H1 (cell line): ENCODE results near the gene UPF2. TPM values are rescaled to one million over a fixed set of nuclear protein-coding genes. Genes with fewer than 3 reads are reported as not detected.

ENCODE experiments used
- KDM5A ChIP-seq: fragments of 200-600 bp; IDR thresholded peaks from 2 replicates; pipeline ENCODE4 v1.7.1; 2012; ENCODE audit warnings: mild to moderate bottlenecking, low read length, inconsistent platforms, mixed read lengths
- PHF8 ChIP-seq: fragments of 200-600 bp; sonication (generic); conservative IDR thresholded peaks from 2 replicates; pipeline ENCODE4 v1.7.1; 2012; ENCODE audit warnings: low read depth, mild to moderate bottlenecking, inconsistent platforms, low read length, moderate library complexity
- SAP30 ChIP-seq: fragments of 300-600 bp; sonication (generic); IDR thresholded peaks from 2 replicates; pipeline ENCODE4 v1.7.1; 2012; ENCODE audit warnings: low read length, moderate library complexity, mild to moderate bottlenecking, inconsistent platforms; ENCODE audit not compliant: insufficient read depth, insufficient replicate concordance
- SP2 ChIP-seq: IDR thresholded peaks from 2 replicates; pipeline ENCODE4 v1.6.1; 2012; ENCODE audit warnings: mild to moderate bottlenecking, low read length, inconsistent platforms
- SRF ChIP-seq: IDR thresholded peaks from 2 replicates; pipeline ENCODE4 v1.6.1; 2011; ENCODE audit warnings: mild to moderate bottlenecking, low read depth, low read length, moderate library complexity
- polyA plus RNA-seq, 7 experiments: library from polyadenylated mRNA; depleted of rRNA in 3 of 7; stranded (reverse) in 5 of 7; unstranded in 2 of 7; fragments of >200 nt in 5 of 7; fragments of 200-250 nt in 2 of 7; gene quantifications; 1 replicate in 5 of 7; 2 replicates in 1 of 7; 4 replicates in 1 of 7; pipeline versions ENCODE4 v1.2.1 to v1.2.3, GENCODE V29; 2011 to 2013; ENCODE audit warnings: missing spikeins in 2 of 7, mixed read lengths in 2 of 7
- total RNA-seq: library from RNA; stranded (reverse); fragmentation: NEBNext Ultra II Directional; extraction: Animal tissue kit (Norgen Biotek cat#: 25700); gene quantifications from 2 replicates; pipeline ENCODE4 v1.2.1, GENCODE V29; 2021
- TF ChIP-seq, protein P1 (sequence below): IDR thresholded peaks from 2 replicates; pipeline ENCODE4 v1.6.1; 2012; ENCODE audit warnings: inconsistent platforms

The UPF2 gene
- total and polyA plus RNA-seq, 2 of the 8 experiments (the other 6 are each of a cell fraction or from before 2014, with no cell fraction given), result 6.2 to 32.8 TPM

- TF ChIP-seq SAP30, result no peak
- TF ChIP-seq PHF8, result no peak
- TF ChIP-seq SRF, result no peak
- TF ChIP-seq KDM5A, result no peak
- TF ChIP-seq, protein P1, sequence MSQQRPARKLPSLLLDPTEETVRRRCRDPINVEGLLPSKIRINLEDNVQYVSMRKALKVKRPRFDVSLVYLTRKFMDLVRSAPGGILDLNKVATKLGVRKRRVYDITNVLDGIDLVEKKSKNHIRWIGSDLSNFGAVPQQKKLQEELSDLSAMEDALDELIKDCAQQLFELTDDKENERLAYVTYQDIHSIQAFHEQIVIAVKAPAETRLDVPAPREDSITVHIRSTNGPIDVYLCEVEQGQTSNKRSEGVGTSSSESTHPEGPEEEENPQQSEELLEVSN, result no peak
- TF ChIP-seq SP2, result no peak
These were observed 171.1 kb downstream of the UPF2 start (continued) for GRCh38 chr10:11871466-11871865.
